GM18951 (cell line): ENCODE data around the gene DCLK3.

Source experiments
- POLR2A ChIP-seq: IDR thresholded peaks from 4 replicates; pipeline ENCODE4 v1.6.1; 2011; ENCODE audit warnings: mild to moderate bottlenecking; ENCODE audit not compliant: insufficient read length, insufficient read depth; ENCODE audit errors: extremely low read depth
- in situ Hi-C: fragments of 300-500 bp; cut with MboI; formaldehyde crosslinking; loops from one replicate; pipeline ENCODE4 v1.12.0; 2022; ENCODE audit warnings: low sequenced_read_pairs, mixed read lengths, inconsistent platforms; ENCODE audit not compliant: unreplicated experiment

Gene DCLK3

DNA sequence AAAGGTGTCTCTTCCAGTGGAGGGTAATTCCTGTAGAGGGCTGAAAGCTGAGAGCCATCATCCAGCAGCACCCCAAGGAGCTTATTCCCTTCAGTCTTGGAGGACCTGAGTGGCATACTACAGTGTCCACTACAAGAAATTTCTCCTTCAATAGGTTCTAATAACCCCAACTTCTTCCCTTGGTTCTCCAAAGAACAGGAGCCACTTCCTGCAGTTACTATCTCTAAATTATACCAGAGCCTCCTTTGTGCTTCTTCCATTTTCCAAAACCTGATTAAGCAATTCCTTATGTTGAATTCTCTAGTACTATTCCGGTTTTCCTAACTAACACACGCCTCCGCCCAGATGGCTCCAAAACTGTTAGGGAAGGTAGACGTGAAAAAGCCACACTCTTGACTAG is 50.4 kb downstream of the DCLK3 start:
- in situ Hi-C loops: no loop called here

DNA sequence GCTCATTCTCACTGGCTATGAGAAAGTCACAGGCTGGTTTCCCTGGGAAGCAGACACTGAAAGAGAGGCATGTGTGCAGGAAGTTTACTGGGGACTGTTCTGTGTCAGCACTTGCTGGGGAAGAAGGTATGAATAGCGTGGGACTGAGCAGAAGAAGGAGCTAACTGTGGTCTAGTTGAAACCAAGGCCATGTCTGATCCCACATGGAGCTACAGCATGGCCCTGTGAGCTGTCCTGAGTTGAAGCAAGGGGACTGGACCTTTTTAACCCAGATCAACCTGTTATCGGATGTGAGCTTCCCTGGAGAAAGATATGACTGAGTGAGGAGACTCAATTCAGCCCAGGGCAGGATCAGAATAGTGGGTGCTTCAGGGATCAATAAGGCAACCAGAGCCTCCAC is 53.7 kb downstream of the DCLK3 start:
- TF ChIP-seq POLR2A: no peak
- in situ Hi-C loops: no loop called here

More for the DNA sequence above, 50.4 kb downstream of the DCLK3 start:
- TF ChIP-seq POLR2A: no peak

DNA sequence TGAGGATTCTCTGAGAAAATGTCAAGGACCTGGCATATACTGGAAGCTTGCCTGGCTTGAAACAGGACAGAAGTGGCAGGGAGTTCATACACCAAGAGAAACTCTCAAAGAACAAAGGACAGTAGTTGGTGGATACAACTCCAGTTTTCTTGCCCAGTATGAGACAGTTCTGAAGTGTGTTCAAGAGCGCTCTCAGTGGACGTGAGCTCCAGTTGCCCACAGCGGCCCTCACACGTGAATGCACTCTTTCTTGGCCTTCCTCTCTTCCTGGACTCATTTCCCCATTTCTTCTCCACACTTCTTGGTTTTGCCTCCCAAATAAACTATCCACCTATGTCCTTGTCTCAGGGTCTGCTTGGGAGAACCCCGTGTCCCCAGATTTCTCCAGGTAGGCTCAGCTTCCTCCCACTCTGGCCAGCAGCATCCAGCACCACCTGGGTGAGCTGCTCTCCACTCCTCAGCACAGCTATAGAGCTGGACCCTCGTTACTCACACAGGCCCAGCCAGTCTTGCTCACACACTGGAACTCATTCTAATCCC is 54.5 kb downstream of the DCLK3 start:
- TF ChIP-seq POLR2A: no peak

DNA sequence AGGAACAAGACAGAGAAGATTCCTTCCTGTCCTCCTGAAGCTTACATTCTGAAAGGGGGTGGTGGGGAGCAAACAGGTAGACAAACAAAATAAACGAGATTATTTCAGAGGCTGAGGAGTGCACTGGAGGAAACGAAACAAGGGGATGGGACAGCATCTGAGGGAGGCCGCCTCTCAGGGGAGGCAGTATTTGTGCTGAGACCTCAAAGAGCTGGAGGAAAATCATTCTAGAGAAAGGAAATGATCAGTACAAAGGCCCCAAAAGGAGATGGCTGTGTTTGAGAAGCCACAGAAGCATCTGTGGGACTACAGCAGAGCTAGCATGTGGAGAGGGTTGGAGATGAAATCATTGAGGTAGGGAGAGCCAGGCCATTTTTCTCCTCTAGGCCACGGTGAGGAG is 55.1 kb downstream of the DCLK3 start:
- no peak for TF ChIP-seq POLR2A
- in situ Hi-C loops: no loop called here

More for the DNA sequence above, 54.5 kb downstream of the DCLK3 start:
- in situ Hi-C loops: no loop called here

DNA sequence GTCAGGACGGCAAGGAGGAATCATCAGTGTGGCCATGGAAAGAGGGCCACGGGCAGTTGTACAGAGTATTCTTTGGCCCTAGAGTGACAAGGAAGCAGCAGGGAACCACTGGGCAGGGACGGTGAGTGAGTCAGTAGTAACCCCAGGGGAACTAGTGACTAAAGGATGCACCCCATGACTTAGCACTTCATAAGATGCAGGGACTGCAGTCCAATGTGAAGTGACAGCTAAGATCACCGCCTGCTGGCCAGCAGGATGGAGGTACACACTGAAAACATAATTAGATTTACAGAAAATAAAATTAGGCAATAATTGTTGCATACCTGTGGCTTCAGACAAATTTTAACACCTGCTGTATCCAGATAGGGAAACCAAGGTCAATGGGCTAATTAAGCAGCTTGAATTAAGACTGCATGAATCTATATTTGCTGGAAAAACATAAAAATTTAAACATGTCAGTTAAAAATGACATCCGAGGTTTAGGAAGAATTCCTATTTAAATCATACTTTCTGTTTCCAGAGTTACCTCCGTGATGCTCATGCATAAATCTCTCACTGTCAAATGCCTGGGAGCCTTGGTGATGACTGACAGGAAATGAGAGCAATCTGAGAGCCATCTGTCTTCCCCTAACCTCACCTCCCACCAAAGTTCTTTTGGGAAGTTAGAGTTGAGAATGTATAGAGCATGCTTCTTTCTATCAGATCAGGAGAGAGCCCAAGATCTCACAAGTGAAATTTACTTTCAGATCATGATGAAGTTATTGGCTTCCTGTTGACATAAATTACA is 56.5 kb downstream of the DCLK3 start:
- in situ Hi-C loops: no loop called here

DNA sequence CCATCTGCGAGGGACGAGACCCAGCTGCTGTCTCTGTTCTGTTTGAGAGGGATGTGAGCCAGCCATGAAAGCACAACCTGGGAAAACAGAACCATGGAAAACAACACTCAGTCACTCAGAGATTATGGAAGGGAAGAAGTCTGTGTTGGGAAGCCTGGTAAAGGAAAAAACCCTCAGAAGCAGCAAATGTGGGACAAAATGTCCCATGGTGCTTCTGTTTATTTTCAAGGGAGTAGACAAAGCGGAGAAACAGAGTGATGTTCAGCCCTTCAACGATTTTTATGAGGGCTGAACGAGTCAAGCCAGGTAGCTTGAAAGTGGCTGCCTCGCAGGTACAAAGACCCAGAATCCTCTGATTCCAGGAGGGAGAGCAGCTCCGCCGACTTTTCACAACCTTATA is 59.3 kb downstream of the DCLK3 start:
- TF ChIP-seq POLR2A: no peak
- in situ Hi-C loops: no loop called here

More for the DNA sequence above, 56.5 kb downstream of the DCLK3 start:
- TF ChIP-seq POLR2A: no peak

DNA sequence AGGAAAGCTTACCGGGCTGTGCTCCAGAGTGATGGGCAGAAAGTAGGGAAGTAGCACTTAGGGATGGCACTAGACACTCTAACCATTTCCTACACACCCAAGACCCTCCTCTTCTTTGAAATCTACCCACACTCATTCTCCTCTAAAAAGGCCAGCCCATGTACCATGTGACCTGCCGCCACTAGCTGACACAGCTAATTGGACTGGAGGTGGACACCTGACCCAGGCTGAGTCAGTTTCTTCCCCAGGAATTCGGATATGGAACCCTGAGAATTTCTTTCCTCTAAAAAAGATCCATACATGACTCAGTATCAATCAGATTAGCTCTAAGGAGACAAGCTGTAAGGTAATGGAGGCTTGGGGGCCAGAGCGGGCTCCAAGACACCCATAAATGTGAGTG is 60.1 kb downstream of the DCLK3 start:
- in situ Hi-C loops: no loop called here
- no peak for TF ChIP-seq POLR2A

DNA sequence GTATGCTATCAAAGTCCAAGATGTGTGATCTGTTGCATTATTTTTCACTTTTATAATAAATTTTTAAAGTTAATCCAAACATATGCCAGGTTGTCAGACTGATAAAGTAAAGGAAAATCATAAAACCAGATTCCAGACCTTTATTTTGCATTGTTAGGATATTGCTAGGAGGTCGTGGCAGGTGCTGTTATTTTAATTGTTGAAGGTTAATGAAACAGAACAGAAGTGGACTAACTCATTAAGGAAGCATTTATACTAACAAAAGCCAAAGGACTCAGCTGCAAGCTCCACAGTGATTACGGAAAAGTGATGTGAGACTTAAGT is 63.1 kb downstream of the DCLK3 start:
- in situ Hi-C loops: no loop called here
- no peak for TF ChIP-seq POLR2A

DNA sequence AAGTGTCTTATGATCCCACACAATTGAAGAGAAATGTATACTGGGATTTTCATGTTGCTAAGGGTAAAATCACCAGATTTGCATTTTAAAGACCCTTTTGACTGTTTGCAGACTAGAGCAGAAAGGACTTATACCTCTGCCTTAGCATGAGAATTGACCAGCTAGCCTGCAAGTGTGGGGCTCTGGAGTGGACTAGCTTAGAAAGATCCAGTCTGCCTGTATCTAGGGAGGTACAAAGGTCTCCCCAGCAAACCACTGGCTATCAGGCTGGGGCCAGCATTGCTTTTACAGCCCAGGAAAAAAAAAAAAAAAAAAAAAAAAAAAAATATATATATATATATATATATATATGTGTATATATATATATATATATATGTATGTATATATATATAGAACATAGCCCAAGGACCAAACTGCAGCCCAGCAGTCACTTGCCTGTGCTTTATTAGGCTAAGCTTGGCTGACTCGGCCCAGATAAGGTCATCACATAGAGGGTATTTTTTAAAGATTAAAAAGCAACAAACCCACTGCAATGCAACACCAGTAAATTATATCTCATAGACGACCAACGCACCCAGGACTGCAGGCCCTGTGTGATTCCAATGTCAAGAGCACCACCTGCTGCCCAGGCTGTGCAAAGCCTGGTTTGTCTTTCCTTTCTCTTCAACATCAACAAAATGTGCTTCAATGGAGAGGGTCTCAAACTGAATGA is 63.7 kb downstream of the DCLK3 start:
- in situ Hi-C loops: no loop called here
- TF ChIP-seq POLR2A: no peak

DNA sequence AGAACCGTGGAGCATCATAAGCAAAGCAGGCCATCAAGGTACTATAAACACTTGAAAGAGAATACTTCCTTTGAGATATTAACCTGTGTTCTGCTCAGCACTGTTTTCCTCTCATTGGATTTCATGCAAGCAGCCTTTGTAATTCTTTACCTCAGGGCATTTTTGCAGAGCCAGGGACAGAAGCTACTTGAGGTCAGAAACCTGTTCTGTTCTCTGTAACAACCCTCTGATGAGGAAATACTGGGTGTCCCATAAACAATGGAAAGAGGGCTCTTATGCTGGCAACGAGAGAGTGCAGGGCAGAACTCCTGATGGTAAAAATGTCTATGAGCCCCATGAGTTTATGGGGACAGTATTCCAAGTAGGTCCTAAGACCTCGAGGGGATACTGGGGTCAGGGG is 66.0 kb downstream of the DCLK3 start:
- in situ Hi-C loops: loop anchor here (25.0 kb wide), 1 partner anchor 736 kb away; no protein-coding TSS in a partner anchor
- no peak for TF ChIP-seq POLR2A

DNA sequence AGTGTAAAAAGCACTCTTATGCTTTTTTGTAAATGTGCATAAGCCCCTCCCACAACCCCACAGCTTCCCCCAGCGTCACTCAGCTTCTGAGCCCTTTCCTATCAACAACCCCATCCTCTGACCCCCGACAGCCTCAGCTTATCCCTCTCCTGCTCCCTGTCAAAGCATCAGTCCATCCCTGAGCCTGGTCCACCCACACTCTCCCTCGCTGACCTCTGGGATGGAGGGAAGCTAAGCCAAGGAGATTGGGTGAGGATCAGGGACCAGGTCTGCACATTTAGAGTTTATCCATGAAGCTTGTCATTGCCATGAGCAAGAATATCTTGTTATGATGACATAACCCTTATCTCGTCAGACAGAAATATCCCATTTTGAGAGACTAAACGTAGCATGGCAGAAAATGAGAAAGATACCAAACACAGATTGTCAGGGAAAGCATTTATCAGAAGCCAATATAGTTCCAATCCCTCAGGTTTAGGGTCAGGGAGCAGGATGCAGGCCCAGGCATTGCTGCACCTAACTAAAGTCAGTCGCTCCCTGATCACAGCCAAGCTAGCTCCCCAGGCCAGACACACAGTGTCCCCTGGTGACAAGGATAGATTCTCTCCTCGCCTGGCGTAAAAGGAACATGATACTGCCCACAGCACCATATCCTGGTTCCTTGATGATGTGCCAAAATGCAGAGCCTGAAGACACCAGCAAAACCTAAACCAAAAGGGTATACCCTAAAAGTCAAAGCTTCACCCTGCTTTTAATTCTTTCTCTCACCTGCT is 66.9 kb downstream of the DCLK3 start:
- TF ChIP-seq POLR2A: no peak
- in situ Hi-C loops: loop anchor here (25.0 kb wide), 1 partner anchor 735 kb away; no protein-coding TSS in a partner anchor

DNA sequence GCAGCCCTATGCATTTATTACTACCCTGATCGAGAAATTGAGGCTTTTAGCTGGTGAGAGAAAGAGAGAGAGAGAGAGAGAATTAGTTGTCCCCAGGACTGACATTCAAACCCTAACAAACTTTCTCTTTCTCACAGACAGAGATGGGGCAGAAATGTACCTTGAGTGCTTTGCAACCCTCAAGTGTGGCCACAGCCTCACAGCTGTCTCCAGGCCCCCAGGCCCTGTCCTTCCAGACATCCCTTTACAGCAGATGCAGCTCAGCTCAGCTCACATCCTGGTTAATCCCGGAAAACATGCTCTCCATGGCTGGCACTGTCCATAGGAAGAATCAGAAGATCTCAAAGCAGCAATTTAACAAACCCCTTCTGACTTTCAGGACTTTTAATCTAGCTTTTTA is 67.6 kb downstream of the DCLK3 start:
- TF ChIP-seq POLR2A: no peak
- in situ Hi-C loops: loop anchor here (25.0 kb wide), 1 partner anchor 734 kb away; no protein-coding TSS in a partner anchor

DNA sequence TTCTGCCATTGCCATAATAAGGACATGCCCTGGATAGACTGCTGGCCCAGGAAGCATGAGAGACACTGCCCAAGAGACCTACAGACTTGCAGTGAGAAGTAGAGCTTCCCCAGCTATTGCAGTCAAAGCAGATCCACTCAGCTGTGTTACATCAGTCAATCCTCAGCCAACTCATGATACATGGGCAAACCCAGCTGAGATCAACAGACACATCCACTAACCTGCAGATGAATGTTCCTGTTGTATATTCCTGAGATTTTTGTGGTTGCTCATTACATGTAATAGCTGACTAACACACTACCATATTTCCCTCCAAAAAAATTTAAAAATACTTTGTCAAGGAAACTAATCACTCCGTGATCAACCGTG is 68.6 kb downstream of the DCLK3 start:
- in situ Hi-C loops: loop anchor here (25.0 kb wide), 1 partner anchor 733 kb away; no protein-coding TSS in a partner anchor
- no peak for TF ChIP-seq POLR2A
